ENCODE results near the gene KDELR1. TPM values are rescaled to one million over a fixed set of nuclear protein-coding genes. Genes with fewer than 3 reads are reported as not detected.
A peak's percentile ranks its signal among the peaks of the same experiment; 100 is the strongest.

KDELR1 gene
- total RNA-seq, 1 donor from 2014 or later, result 51.9 TPM

- ATAC-seq (ENCODE audit: low read depth) (peak; percentile 66), DNase-seq (peak; percentile 90)
- POLR2A ChIA-PET, result interaction anchor here (0.5 to 7.7 kb wide), 28 partner anchors 8 to 1257 kb away, joined by 3 to 308 read pairs (median 4); partner anchors contain the start of genes CARD8, EMP3, KDELR1 and RPL18
- Mint-ChIP-seq H3K4me3 (peak overlapping the region; percentile 95), H3K4me1 (peaks cover 54% of the 10 kb centered on the region), H3K27me3 (no peaks in the 10 kb centered on the region), H3K36me3 (ENCODE audit: low read depth) (peaks cover 35% of the 10 kb centered on the region), H3K27ac (peak overlapping the region; percentile 93), H3K9me3 (no peaks in the 10 kb centered on the region)
- no peak for TF ChIP-seq CTCF (IDR thresholded peaks at IDR 0.05)
- CTCF ChIA-PET, result interaction anchor here (0.6 to 4.4 kb wide), 19 partner anchors 13 to 284 kb away, joined by 3 to 215 read pairs (median 5); partner anchors contain the start of genes EMP3, GRWD1, KDELR1 and SYNGR4
- intact Hi-C loops (cut with micrococcal nuclease), result loop anchor here (1.0 to 5.0 kb wide), 9 partner anchors 12 to 285 kb away; partner anchors contain the start of genes GRIN2D, KDELR1, LIG1 and RPL18
These were observed 57.6 kb downstream of the KDELR1 start for GRCh38 chr19:48333467-48334384.

- CTCF ChIA-PET, result interaction anchor here (1.5 to 4.4 kb wide), 6 partner anchors 14 to 252 kb away, joined by 4 to 215 read pairs (median 18); partner anchors contain the start of gene EMP3
- no peak for TF ChIP-seq CTCF (IDR thresholded peaks at IDR 0.05)
- H3K27ac Mint-ChIP-seq, result peak overlapping the region; percentile 93
- peak; percentile 70 for ATAC-seq (ENCODE audit: low read depth)
- DNase-seq, result peak; percentile 78
- intact Hi-C loops (cut with micrococcal nuclease), result loop anchor here (1.0 to 5.0 kb wide), 8 partner anchors 12 to 286 kb away; partner anchors contain the start of genes GRIN2D, KDELR1, LIG1 and RPL18
- H3K27me3 Mint-ChIP-seq, result no peaks in the 10 kb centered on the region
- peak overlapping the region; percentile 95 for H3K4me3 Mint-ChIP-seq
- H3K36me3 Mint-ChIP-seq (ENCODE audit: low read depth), result peaks cover 43% of the 10 kb centered on the region
- POLR2A ChIA-PET, result interaction anchor here (0.6 to 7.7 kb wide), 19 partner anchors 7 to 286 kb away, joined by 3 to 308 read pairs (median 5); partner anchors contain the start of genes CARD8, EMP3, KDELR1 and RPL18
- H3K9me3 Mint-ChIP-seq, result no peaks in the 10 kb centered on the region
- H3K4me1 Mint-ChIP-seq, result peaks cover 61% of the 10 kb centered on the region
These were observed 58.5 kb downstream of the KDELR1 start for GRCh38 chr19:48332662-48333466.

Other genes starting within 250 kb of the KDELR1 start
- 41.8 and 42.9 TPM in 2 replicates for gene LIG1, start 221.2 kb downstream of the KDELR1 start, total RNA-seq
- 5.7 and 8.6 TPM in 2 replicates for gene ZSWIM9, start 220.9 kb downstream of the KDELR1 start, total RNA-seq
- gene CARD8, start 135.6 kb downstream of the KDELR1 start, total RNA-seq, result 103 and 109 TPM in 2 replicates
- gene ZNF114, start 121.5 kb downstream of the KDELR1 start, total RNA-seq, result 1.5 and 1.6 TPM in 2 replicates
- gene EMP3, start 66.0 kb downstream of the KDELR1 start, total RNA-seq, result 309 and 320 TPM in 2 replicates
- 10.2 and 10.5 TPM in 2 replicates for gene TMEM143, start 27.6 kb downstream of the KDELR1 start, total RNA-seq
- not detected in 2 replicates for gene SYNGR4, start 27.2 kb downstream of the KDELR1 start, total RNA-seq
- 0.93 and 1.2 TPM in 2 replicates for gene GRIN2D, start 2.1 kb upstream of the KDELR1 start, total RNA-seq
- gene GRWD1, start 54.4 kb upstream of the KDELR1 start, total RNA-seq, result 63.4 and 71.4 TPM in 2 replicates
- 1.7 and 2.2 TPM in 2 replicates for gene KCNJ14, start 64.0 kb upstream of the KDELR1 start, total RNA-seq
- 35.6 and 40.5 TPM in 2 replicates for gene CYTH2, start 77.8 kb upstream of the KDELR1 start, total RNA-seq
- 0.60 and 0.66 TPM in 2 replicates for gene LMTK3, start 120.3 kb upstream of the KDELR1 start, total RNA-seq
- not detected in 2 replicates for gene SULT2B1, start 160.6 kb upstream of the KDELR1 start, total RNA-seq
- gene SPACA4, start 215.2 kb upstream of the KDELR1 start, total RNA-seq, result not detected in 2 replicates
- gene FAM83E, start 223.5 kb upstream of the KDELR1 start, total RNA-seq, result 3.5 and 5.6 TPM in 2 replicates
- 2,427 and 2,762 TPM in 2 replicates for gene RPL18, start 227.6 kb upstream of the KDELR1 start, total RNA-seq
- 38.2 and 48.5 TPM in 2 replicates for gene SPHK2, start 228.0 kb upstream of the KDELR1 start, total RNA-seq
- gene DBP, start 245.8 kb upstream of the KDELR1 start, total RNA-seq, result 8.7 and 9.2 TPM in 2 replicates